AG04450 (cell line): Measurements from ENCODE around the gene CDKN2C. TPM values are rescaled to one million over a fixed set of nuclear protein-coding genes. Genes with fewer than 3 reads are reported as not detected.
"Not testable (repeated sequence)": the region's sequence is repeated elsewhere in the genome, so short reads cannot be mapped to it uniquely, and the experiment has no call there.

Source experiments
- CTCF ChIA-PET: fragments of 300-600, 350-600 bp; formaldehyde crosslinking; extraction: SDS; loops from one replicate; lab custom pipeline; 2022; ENCODE audit warnings: antibody characterized with exemption, inconsistent platforms; lab: Charles Lee
- POLR2A ChIA-PET: fragments of 350-600 bp; formaldehyde crosslinking; extraction: SDS; loops from one replicate; lab custom pipeline; 2021; ENCODE audit warnings: antibody characterized with exemption, inconsistent platforms; lab: Yijun Ruan, JAX
- DNase-seq: peaks from one replicate; pipeline ENCODE4 v3.0.0-alpha.2; 2011; ENCODE audit warnings: low read depth, low spot score
- H3K27ac ChIP-seq: one replicate; pipeline ENCODE4 v1.5.1; 2012; ENCODE audit warnings: low read depth, low read length, control low read depth
- H3K27me3 ChIP-seq: one replicate; pipeline ENCODE4 v1.6.0; 2012; ENCODE audit warnings: low read length; ENCODE audit not compliant: control insufficient read depth, insufficient read depth
- H3K4me3 ChIP-seq: 2 replicates; pipeline ENCODE4 v1.5.1; 2011; ENCODE audit warnings: mild to moderate bottlenecking, low read depth, low read length, control low read depth
- H3K9me3 ChIP-seq: 2 replicates; pipeline ENCODE4 v1.5.1; 2012; ENCODE audit warnings: low read length; ENCODE audit not compliant: control insufficient read depth, insufficient read depth
- CTCF ChIP-seq: IDR thresholded peaks from 2 replicates; pipeline ENCODE4 v1.5.1; 2011; ENCODE audit warnings: low read depth, low read length, control low read depth, inconsistent platforms
- polyA plus RNA-seq: library from polyadenylated mRNA; depleted of rRNA; stranded (reverse); fragments of >200 nt; gene quantifications from 2 replicates; pipeline ENCODE4 v1.2.3, GENCODE V29; 2011

CDKN2C gene
- polyA plus RNA-seq, 1 experiment = 12.5 TPM

GRCh38 chr1:50994997-50995396 lies 25.0 kb downstream of the CDKN2C start:
- no peak for DNase-seq
- no peak overlapping the region for H3K27ac ChIP-seq
- TF ChIP-seq CTCF = no peak
- no peaks in the 10 kb centered on the region for H3K9me3 ChIP-seq
- ChIA-PET CTCF (no interaction called here), POLR2A (no interaction called here)
- no peaks in the 10 kb centered on the region for H3K27me3 ChIP-seq
- no peak overlapping the region for H3K4me3 ChIP-seq

GRCh38 chr1:50995651-50996050 lies 25.6 kb downstream of the CDKN2C start:
- DNase-seq = no peak
- ChIA-PET CTCF (interaction anchor here (1.6 kb wide), 1 partner anchor 66 kb away, joined by 3 read pairs; no protein-coding TSS in a partner anchor), POLR2A (no interaction called here)

GRCh38 chr1:50996083-50996482 lies 26.0 kb downstream of the CDKN2C start:
- H3K4me3 ChIP-seq = no peak overlapping the region
- DNase-seq = no peak
- POLR2A ChIA-PET = no interaction called here
- no peaks in the 10 kb centered on the region for H3K9me3 ChIP-seq
- TF ChIP-seq CTCF = no peak
- CTCF ChIA-PET = interaction anchor here (1.5 to 1.6 kb wide), 2 partner anchors 67 to 123 kb away, joined by 3 to 5 read pairs; no protein-coding TSS in a partner anchor
- H3K27ac ChIP-seq = no peak overlapping the region
- no peaks in the 10 kb centered on the region for H3K27me3 ChIP-seq

More at GRCh38 chr1:50995651-50996050, 25.6 kb downstream of the CDKN2C start:
- H3K4me3 ChIP-seq = no peak overlapping the region
- no peak overlapping the region for H3K27ac ChIP-seq
- no peaks in the 10 kb centered on the region for H3K9me3 ChIP-seq
- TF ChIP-seq CTCF = no peak
- no peaks in the 10 kb centered on the region for H3K27me3 ChIP-seq

GRCh38 chr1:50999375-50999774 lies 29.3 kb downstream of the CDKN2C start:
- H3K27ac ChIP-seq, POLR2A ChIA-PET, H3K4me3 ChIP-seq, H3K9me3 ChIP-seq, H3K27me3 ChIP-seq, DNase-seq: not testable (repeated sequence)
- CTCF ChIA-PET = interaction anchor here (1.6 kb wide), 1 partner anchor 190 kb away, joined by 4 read pairs; no protein-coding TSS in a partner anchor

- DNase-seq = no peak
- ChIA-PET POLR2A (no interaction called here), CTCF (interaction anchor here (1.6 kb wide), 1 partner anchor 189 kb away, joined by 4 read pairs; no protein-coding TSS in a partner anchor)
- Histone ChIP-seq H3K4me3 (no peak overlapping the region), H3K27me3 (no peaks in the 10 kb centered on the region), H3K9me3 (no peaks in the 10 kb centered on the region), H3K27ac (no peak overlapping the region)
- no peak for TF ChIP-seq CTCF
These were observed 30.1 kb downstream of the CDKN2C start for GRCh38 chr1:51000160-51000559.
